CD4-positive, alpha-beta T cell treated with Interleukin-17A for 1 hour (primary cell): ENCODE results near the gene GFRAL.

ENCODE experiments used
- DNase-seq: peaks from one replicate; pipeline ENCODE4 v3.0.0-alpha.2; 2020

Gene GFRAL

DNA sequence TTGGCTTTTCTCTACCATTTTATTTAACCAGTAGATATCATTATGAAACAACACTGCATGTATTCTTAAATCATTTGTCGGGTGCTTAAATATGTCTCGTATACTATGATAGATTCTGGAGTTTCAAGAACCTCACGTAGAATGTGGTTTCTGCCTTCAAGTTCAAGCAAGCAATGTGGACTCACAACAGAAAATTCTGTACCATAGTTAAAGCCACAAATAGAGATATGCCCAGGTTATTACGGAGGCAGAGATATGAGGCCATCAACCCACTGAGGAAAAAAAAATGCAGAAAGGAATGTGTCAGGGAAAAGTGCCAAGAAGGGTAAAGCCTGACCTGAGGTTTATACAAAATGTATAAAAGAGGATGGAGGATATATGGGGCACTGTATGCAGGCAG, 109.9 kb downstream of the GFRAL start:
- DNase-seq: no peak

DNA sequence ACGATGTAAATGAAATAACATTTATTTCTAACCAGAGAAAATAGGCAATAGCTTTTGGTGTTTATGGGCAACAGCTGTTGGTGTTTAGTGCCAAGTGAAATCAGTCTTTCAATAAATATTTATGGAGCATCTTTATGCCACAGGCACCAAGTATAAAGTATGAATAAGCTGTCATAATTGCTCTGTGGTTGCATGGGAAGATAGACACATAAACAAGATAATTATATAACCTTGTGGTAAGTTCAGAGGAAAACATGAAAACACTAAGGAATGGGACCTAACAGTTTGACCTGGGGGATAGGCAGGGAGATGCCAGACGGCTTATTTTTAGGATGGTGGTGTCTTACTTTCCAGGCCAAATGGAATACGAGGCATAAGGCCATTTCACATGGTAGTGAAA, 110.9 kb downstream of the GFRAL start:
- no peak for DNase-seq

DNA sequence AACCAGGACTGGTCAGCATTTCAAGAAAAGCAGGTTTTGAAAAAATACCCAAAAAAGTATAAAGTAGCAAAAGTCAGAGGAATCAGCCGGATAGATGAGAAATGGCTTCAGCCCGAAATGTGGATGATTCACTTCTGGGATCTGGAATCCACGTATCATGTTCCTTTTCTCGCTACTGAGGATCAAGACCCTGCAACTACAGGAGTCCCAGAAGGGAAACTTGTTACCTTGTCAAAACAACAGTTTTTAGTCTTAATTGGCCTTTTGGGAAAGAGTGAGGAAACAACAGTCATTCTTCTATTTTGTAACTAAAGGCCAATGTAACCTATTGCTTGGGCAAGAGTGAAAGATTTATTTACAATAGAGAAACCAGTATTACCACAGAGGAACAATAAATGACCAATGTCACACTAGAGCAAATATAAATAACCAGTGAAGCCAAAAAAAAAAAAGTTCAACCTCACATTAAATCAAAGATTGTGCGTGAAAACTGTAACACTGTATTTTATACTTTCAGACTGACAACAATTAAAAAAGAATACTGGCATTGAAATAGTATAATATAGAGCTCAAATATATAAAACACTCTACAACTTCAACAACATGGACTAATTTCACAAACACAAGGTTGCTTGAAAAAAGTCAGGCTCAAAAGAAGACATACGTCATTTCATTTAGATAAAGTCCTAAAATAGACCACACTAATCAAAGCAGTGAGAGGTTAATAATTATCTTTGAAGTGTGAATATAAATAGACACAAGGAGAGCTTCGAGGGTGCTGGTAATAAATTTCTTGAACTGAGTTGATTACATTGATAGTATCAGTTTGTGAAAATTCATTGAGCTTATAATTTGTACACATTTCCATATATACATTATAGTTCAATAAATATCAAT, 116.2 kb downstream of the GFRAL start:
- DNase-seq: no peak

- no peak for DNase-seq
These were observed 118.5 kb downstream of the GFRAL start for GRCh38 chr6:55445648-55446204.

DNA sequence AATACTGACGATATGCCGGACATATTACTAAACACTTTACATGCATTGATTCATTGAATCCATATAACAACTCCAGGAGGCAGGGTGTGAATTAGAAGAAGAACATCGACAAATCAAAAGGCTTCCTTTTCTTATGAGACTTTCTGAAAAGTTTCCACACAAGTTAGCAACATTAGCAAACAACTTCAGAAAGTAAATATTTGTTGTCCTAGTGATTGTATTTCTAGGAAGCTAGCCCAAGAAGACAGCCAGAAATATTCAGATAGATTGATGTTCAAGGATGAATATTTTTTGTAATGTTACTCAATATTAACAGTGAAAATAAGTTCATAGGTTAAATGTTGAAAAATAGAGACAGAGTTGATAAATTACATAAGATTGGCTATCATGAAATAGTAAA, 120.6 kb downstream of the GFRAL start:
- no peak for DNase-seq

DNA sequence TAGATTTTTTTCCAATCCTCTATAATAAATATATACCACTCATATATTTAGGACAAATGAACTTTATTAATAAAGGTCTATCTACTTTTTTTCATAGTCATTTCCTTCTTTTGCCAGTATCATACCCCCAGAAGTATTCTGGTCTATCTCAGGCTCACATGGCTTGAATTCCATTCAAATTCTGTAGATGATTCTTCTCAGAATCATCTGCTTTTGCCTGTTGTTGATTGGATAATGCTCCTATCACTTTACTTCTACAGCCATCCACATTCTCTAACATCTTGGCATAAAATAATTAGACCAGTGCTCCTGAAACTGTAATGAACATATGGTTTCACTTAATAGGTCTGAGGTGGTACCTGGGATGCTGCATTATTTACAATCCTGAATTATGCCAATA, 121.2 kb downstream of the GFRAL start:
- no peak for DNase-seq

- DNase-seq: no peak
These were observed 122.0 kb downstream of the GFRAL start for GRCh38 chr6:55449225-55449624.

GRCh38 chr6:55450005-55450404, 122.7 kb downstream of the GFRAL start:
- DNase-seq: no peak
